HepG2 (cell line): ENCODE results near the gene TP73. TPM values are rescaled to one million over a fixed set of nuclear protein-coding genes. Genes with fewer than 3 reads are reported as not detected.

Experiments used
- AGO1 ChIP-seq: fragments of 200-400 bp; formaldehyde crosslinking; IDR thresholded peaks from 2 replicates; pipeline ENCODE4 v1.6.1; 2017; ENCODE audit warnings: mild to moderate bottlenecking, low read depth, low read length, moderate library complexity; ENCODE audit not compliant: poor library complexity, severe bottlenecking
- GABPA ChIP-seq, 2 experiments: IDR thresholded peaks; 2 replicates each; pipeline ENCODE4 v1.6.1; 2011 to 2016; ENCODE audit warnings: low read depth in 2 of 2, low read length in 1 of 2, missing biosample characterization in 1 of 2, missing genetic modification characterization in 1 of 2
- HES4 ChIP-seq: sonication (generic); formaldehyde crosslinking; IDR thresholded peaks from 2 replicates; pipeline ENCODE4 v1.9.0; 2021; ENCODE audit warnings: mild to moderate bottlenecking, missing genetic modification reagents, borderline replicate concordance
- KDM5B ChIP-seq: sonication (generic); formaldehyde crosslinking; IDR thresholded peaks from 2 replicates; pipeline ENCODE4 v1.4.0; 2020; ENCODE audit warnings: missing genetic modification reagents, mild to moderate bottlenecking, borderline replicate concordance
- MYNN ChIP-seq: sonication (generic); formaldehyde crosslinking; IDR thresholded peaks from 2 replicates; pipeline ENCODE4 v1.4.0; 2020; ENCODE audit warnings: mild to moderate bottlenecking, low read depth, missing genetic modification reagents
- POGZ ChIP-seq: sonication (generic); formaldehyde crosslinking; IDR thresholded peaks from 2 replicates; pipeline ENCODE4 v1.4.0; 2020; ENCODE audit warnings: mild to moderate bottlenecking, missing genetic modification reagents
- SOX6 ChIP-seq, 2 experiments: fragments of 450-650 bp in 1 of 2; sonication (generic) in 1 of 2; formaldehyde crosslinking in 1 of 2; IDR thresholded peaks; 2 replicates each; pipeline versions ENCODE4 v1.4.0 to v1.6.1; 2017 to 2020; ENCODE audit warnings: antibody characterized with exemption in 1 of 2, mild to moderate bottlenecking in 1 of 2, missing genetic modification reagents in 1 of 2
- XRCC5 ChIP-seq: fragments of 200-400 bp; formaldehyde crosslinking; optimal IDR thresholded peaks from 2 replicates; pipeline ENCODE3; 2017; ENCODE audit warnings: mild to moderate bottlenecking, low read length
- ZMYM3 ChIP-seq: sonication (generic); formaldehyde crosslinking; IDR thresholded peaks from 2 replicates; pipeline ENCODE4 v1.5.1; 2020; ENCODE audit warnings: mild to moderate bottlenecking, missing genetic modification reagents
- ZNF20 ChIP-seq: sonication (generic); formaldehyde crosslinking; IDR thresholded peaks from 2 replicates; pipeline ENCODE4 v1.4.0; 2020; ENCODE audit warnings: mild to moderate bottlenecking, moderate library complexity, missing genetic modification reagents
- ZNF558 ChIP-seq: sonication (generic); formaldehyde crosslinking; IDR thresholded peaks from 2 replicates; pipeline ENCODE4 v1.9.0; 2022; ENCODE audit warnings: mild to moderate bottlenecking, missing genetic modification reagents, borderline replicate concordance
- ZNF616 ChIP-seq: sonication (generic); formaldehyde crosslinking; IDR thresholded peaks from 2 replicates; pipeline ENCODE4 v1.5.0; 2020; ENCODE audit warnings: low read depth, mild to moderate bottlenecking, missing genetic modification reagents
- ZNF670 ChIP-seq: sonication (generic); formaldehyde crosslinking; IDR thresholded peaks from 2 replicates; pipeline ENCODE4 v1.8.0; 2022; ENCODE audit warnings: mild to moderate bottlenecking, missing genetic modification reagents, borderline replicate concordance
- ZNF724P ChIP-seq: sonication (generic); formaldehyde crosslinking; IDR thresholded peaks from 2 replicates; pipeline ENCODE4 v1.8.0; 2022; ENCODE audit warnings: missing genetic modification reagents, borderline replicate concordance
- polyA plus RNA-seq, 8 experiments: library from polyadenylated mRNA; depleted of rRNA in 3 of 8; stranded (reverse) in 7 of 8; unstranded in 1 of 8; fragments of >200 nt; fragmentation: Illumina TruSeq in 4 of 8; extraction: Trizol in 4 of 8; gene quantifications; 2 replicates each; pipeline versions ENCODE4 v1.2.1 to v1.2.3, GENCODE V29; 2011 to 2016; ENCODE audit warnings: low read depth in 4 of 8, missing spikeins in 1 of 8, mixed read lengths in 1 of 8; ENCODE audit not compliant: insufficient read depth in 1 of 8
- total RNA-seq, 5 experiments: library from RNA; depleted of rRNA; stranded (reverse); fragments of >200 nt; fragmentation: Illumina TruSeq; extraction: Trizol; gene quantifications; 2 replicates each; pipeline ENCODE4 v1.2.3, GENCODE V29; 2016; ENCODE audit warnings: low read depth in 1 of 5
- TF ChIP-seq, protein P1 (sequence below): sonication (generic); formaldehyde crosslinking; IDR thresholded peaks from 2 replicates; pipeline ENCODE4 v1.8.0; 2022; ENCODE audit warnings: missing genetic modification reagents, mild to moderate bottlenecking, borderline replicate concordance
- TF ChIP-seq, protein P2 (sequence below): sonication (generic); formaldehyde crosslinking; IDR thresholded peaks from 2 replicates; pipeline ENCODE4 v1.5.0; 2020; ENCODE audit warnings: mild to moderate bottlenecking, missing genetic modification reagents, borderline replicate concordance
- TF ChIP-seq, protein P3 (sequence below): sonication (generic); formaldehyde crosslinking; IDR thresholded peaks from 2 replicates; pipeline ENCODE4 v1.8.1; 2022; ENCODE audit warnings: mild to moderate bottlenecking, missing genetic modification reagents
- TF ChIP-seq, protein P4 (sequence below): IDR thresholded peaks from 2 replicates; pipeline ENCODE4 v1.6.1; 2016; ENCODE audit warnings: missing biosample characterization, missing genetic modification reagents, low read depth
- TF ChIP-seq, protein P5 (sequence below): sonication (generic); formaldehyde crosslinking; IDR thresholded peaks from 2 replicates; pipeline ENCODE4 v1.8.1; 2023; ENCODE audit warnings: mild to moderate bottlenecking, missing genetic modification reagents, borderline replicate concordance

Gene TP73
- total and polyA plus RNA-seq, 2 of the 13 experiments (the other 11 are each of a cell fraction or from before 2014, with no cell fraction given): 0.49 to 1.1 TPM

DNA sequence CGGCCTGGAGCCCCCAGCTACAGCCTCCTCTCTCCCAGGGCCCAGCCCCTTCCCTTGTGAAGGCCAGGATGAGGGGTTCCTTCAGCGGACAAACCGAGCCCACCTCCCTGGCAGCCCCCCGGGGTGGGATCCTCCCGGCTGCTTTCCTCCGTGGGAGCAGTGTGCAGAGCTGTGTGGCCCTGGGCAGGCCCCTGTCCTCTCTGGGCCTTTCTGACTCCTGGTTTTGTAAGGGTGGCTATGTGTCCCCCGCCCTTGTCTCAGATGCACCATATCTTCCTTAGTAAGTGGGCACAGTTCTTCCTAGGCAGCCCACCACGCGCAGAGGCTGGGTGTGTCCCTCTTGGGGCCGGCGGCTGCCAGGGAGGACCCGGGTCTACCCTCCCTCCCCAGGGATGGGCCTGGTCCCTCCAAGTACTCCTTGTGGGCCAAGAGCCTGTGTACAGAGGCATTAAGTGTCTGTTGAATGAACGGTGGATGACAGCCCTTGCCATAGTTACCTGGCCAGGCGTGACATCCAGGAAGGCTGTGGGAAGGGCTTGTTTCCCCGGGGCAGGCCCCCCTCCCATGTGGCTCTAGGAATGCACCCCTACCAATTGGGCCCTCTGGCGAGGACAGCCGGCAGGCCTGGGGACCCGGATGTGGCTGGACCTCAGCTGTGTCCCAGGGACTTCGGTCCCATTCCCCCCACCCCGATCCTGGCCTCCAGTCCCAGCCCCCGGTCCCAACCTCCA is 124.1 kb downstream of the TP73 start (continued):
- TF ChIP-seq, protein P1, sequence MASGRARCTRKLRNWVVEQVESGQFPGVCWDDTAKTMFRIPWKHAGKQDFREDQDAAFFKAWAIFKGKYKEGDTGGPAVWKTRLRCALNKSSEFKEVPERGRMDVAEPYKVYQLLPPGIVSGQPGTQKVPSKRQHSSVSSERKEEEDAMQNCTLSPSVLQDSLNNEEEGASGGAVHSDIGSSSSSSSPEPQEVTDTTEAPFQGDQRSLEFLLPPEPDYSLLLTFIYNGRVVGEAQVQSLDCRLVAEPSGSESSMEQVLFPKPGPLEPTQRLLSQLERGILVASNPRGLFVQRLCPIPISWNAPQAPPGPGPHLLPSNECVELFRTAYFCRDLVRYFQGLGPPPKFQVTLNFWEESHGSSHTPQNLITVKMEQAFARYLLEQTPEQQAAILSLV: 0 out of 2 replicates have a peak, but pooled peaks have one; percentile 11
- TF ChIP-seq MYNN: no peak
- TF ChIP-seq, protein P2, sequence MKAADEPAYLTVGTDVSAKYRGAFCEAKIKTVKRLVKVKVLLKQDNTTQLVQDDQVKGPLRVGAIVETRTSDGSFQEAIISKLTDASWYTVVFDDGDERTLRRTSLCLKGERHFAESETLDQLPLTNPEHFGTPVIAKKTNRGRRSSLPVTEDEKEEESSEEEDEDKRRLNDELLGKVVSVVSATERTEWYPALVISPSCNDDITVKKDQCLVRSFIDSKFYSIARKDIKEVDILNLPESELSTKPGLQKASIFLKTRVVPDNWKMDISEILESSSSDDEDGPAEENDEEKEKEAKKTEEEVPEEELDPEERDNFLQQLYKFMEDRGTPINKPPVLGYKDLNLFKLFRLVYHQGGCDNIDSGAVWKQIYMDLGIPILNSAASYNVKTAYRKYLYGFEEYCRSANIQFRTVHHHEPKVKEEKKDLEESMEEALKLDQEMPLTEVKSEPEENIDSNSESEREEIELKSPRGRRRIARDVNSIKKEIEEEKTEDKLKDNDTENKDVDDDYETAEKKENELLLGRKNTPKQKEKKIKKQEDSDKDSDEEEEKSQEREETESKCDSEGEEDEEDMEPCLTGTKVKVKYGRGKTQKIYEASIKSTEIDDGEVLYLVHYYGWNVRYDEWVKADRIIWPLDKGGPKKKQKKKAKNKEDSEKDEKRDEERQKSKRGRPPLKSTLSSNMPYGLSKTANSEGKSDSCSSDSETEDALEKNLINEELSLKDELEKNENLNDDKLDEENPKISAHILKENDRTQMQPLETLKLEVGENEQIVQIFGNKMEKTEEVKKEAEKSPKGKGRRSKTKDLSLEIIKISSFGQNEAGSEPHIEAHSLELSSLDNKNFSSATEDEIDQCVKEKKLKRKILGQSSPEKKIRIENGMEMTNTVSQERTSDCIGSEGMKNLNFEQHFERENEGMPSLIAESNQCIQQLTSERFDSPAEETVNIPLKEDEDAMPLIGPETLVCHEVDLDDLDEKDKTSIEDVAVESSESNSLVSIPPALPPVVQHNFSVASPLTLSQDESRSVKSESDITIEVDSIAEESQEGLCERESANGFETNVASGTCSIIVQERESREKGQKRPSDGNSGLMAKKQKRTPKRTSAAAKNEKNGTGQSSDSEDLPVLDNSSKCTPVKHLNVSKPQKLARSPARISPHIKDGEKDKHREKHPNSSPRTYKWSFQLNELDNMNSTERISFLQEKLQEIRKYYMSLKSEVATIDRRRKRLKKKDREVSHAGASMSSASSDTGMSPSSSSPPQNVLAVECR (CRISPR knock-in tag): no peak; the same call in 1 of the 2 replicates
- no peak for TF ChIP-seq GABPA (IDR thresholded peaks at IDR 0.05; ENCODE audit: low read depth, low read length)
- no peak for TF ChIP-seq GABPA (CRISPR knock-in tag; IDR thresholded peaks at IDR 0.05; ENCODE audit: low read depth)
- TF ChIP-seq KDM5B (CRISPR knock-in tag): 0 out of 2 replicates have a peak, but pooled peaks have one; percentile 44
- TF ChIP-seq XRCC5: peak; percentile 10
- 0 out of 2 replicates have a peak, but pooled peaks have one; percentile 33 for TF ChIP-seq ZNF724P (CRISPR knock-in tag)
- TF ChIP-seq, protein P3, sequence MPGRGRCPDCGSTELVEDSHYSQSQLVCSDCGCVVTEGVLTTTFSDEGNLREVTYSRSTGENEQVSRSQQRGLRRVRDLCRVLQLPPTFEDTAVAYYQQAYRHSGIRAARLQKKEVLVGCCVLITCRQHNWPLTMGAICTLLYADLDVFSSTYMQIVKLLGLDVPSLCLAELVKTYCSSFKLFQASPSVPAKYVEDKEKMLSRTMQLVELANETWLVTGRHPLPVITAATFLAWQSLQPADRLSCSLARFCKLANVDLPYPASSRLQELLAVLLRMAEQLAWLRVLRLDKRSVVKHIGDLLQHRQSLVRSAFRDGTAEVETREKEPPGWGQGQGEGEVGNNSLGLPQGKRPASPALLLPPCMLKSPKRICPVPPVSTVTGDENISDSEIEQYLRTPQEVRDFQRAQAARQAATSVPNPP: peak; percentile 17; the same call in 1 of the 2 replicates
- TF ChIP-seq POGZ: no peak
- no peak for TF ChIP-seq ZNF670 (CRISPR knock-in tag)
- 0 out of 2 replicates have a peak, but pooled peaks have one; percentile 3 for TF ChIP-seq HES4
- TF ChIP-seq AGO1: no peak
- TF ChIP-seq ZMYM3: peak; percentile 24
- TF ChIP-seq ZNF20: no peak
- no peak for TF ChIP-seq ZNF558 (CRISPR knock-in tag)
- no peak for TF ChIP-seq ZNF616
- no peak for TF ChIP-seq SOX6 (IDR thresholded peaks at IDR 0.05)
- TF ChIP-seq SOX6 (CRISPR knock-in tag; IDR thresholded peaks at IDR 0.05): 0 out of 2 replicates have a peak, but pooled peaks have one; percentile 0
- TF ChIP-seq, protein P4, sequence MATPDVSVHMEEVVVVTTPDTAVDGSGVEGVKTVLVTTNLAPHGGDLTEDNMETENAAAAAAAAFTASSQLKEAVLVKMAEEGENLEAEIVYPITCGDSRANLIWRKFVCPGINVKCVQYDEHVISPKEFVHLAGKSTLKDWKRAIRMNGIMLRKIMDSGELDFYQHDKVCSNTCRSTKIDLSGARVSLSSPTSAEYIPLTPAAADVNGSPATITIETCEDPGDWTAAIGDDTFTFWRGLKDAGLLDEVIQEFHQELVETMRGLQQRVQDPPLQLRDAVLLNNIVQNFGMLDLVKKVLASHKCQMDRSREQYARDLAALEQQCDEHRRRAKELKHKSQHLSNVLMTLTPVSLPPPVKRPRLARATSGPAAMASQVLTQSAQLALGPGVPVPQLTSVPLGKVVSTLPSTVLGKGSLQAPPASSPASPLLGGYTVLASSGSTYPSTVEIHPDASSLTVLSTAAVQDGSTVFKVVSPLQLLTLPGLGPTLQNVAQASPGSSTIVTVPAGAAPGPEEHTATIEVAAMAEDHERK (CRISPR knock-in tag): no peak
- TF ChIP-seq, protein P5, sequence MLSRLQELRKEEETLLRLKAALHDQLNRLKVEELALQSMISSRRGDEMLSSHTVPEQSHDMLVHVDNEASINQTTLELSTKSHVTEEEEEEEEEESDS: peak; percentile 4; the same call in 1 of the 2 replicates
